ENCODE results near the gene UVRAG. TPM values are rescaled to one million over a fixed set of nuclear protein-coding genes. Genes with fewer than 3 reads are reported as not detected.

The UVRAG gene
- total RNA-seq, 3 donors from 2014 or later (not counting 1 experiment from before 2014, with no cell fraction given): 39.9 to 52.5 (median 41.4) TPM

DNA sequence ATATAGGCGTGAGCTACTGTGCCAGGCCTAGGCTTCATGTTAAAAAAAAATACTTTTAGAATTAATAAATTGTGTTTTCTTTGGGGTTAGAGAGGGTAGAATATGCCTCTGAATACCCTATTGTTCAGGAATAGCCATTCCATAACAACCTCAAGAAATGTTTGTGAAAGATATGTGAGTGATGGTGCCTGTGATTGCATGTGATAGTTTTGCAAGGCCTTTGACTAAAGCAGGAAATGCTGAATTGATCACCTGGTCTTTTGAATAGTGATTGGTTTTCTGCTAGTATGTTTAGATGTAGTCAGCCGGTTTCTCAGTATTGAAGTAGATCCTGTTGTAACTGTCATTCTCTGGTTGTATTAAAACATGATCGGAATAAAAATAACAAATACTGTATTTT is 73.4 kb downstream of the UVRAG start:
- no peaks in the 10 kb centered on the region for H3K36me3 Mint-ChIP-seq
- H3K9me3 Mint-ChIP-seq: no peaks in the 10 kb centered on the region
- ATAC-seq (no peak), DNase-seq (no peak)
- WGBS (ENCODE audit: insufficient coverage): 100% methylated on average over 1 of the region's 3 CpGs
- H3K27me3 Mint-ChIP-seq (ENCODE audit: low read depth in 2 of 2): no peaks in the 10 kb centered on the region
- Histone ChIP-seq H3K36me3 (ENCODE audit: control insufficient read depth, insufficient read depth, low read length) (peaks cover 8% of the 10 kb centered on the region), H3K27ac (ENCODE audit: low read length) (no peak overlapping the region), H3K27me3 (ENCODE audit: control insufficient read depth, insufficient read depth, low read length) (no peaks in the 10 kb centered on the region), H3K4me1 (ENCODE audit: control insufficient read depth, insufficient read depth, low read length) (peaks cover 3% of the 10 kb centered on the region), H3K9me3 (ENCODE audit: control insufficient read depth, insufficient read depth, low read length) (no peaks in the 10 kb centered on the region), H3K4me3 (ENCODE audit: low read length) (no peak overlapping the region)
- H3K27ac Mint-ChIP-seq: no peak overlapping the region
- H3K4me3 Mint-ChIP-seq: no peak overlapping the region
- TF ChIP-seq, protein P1, sequence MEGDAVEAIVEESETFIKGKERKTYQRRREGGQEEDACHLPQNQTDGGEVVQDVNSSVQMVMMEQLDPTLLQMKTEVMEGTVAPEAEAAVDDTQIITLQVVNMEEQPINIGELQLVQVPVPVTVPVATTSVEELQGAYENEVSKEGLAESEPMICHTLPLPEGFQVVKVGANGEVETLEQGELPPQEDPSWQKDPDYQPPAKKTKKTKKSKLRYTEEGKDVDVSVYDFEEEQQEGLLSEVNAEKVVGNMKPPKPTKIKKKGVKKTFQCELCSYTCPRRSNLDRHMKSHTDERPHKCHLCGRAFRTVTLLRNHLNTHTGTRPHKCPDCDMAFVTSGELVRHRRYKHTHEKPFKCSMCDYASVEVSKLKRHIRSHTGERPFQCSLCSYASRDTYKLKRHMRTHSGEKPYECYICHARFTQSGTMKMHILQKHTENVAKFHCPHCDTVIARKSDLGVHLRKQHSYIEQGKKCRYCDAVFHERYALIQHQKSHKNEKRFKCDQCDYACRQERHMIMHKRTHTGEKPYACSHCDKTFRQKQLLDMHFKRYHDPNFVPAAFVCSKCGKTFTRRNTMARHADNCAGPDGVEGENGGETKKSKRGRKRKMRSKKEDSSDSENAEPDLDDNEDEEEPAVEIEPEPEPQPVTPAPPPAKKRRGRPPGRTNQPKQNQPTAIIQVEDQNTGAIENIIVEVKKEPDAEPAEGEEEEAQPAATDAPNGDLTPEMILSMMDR (IDR thresholded peaks at IDR 0.05): no peak
- peaks cover 15 to 25% of the 10 kb centered on the region in 2 donors for H3K4me1 Mint-ChIP-seq
- intact Hi-C loops (cut with micrococcal nuclease): no loop called here

DNA sequence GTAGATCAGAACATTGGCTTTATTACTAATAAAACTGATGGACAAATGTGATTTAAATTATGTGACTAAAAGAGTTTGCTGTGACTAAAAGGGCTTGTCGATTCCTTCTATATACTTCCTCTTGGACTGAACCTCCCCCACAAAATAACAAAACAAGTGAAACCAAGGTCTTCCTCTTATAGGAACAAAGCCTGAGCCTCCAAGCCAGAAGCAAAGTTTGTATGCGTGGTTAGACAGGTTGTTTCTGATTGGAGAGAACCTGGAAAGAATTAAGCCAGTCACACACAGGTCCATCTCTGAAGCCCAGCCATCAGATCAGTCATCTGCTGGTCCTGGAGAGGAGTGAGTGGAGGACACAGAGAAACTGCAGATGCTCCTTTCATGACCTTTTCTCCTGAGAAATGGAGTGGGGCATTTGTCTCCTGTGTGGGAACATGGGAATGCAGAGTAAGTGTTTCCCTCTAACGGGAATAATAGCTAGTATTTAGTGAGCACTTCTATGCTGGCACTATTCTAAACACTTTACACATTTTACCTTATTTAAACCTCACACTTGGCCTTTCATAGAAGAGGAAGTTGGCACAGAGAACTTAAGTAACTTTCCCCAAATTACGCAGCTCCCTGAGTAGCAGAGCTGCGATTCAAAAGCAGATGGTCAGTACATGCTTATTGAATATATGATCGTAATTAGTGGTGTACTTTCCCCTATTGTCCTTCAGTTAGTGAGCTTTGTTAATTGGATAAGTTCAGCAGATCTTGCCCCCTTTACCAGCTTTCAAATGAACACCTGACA is 77.1 kb downstream of the UVRAG start:
- ATAC-seq (no peak), DNase-seq (no peak)
- peaks cover 3% of the 10 kb centered on the region for H3K4me1 ChIP-seq (ENCODE audit: control insufficient read depth, insufficient read depth, low read length)
- Mint-ChIP-seq H3K27me3 (ENCODE audit: low read depth in 2 of 2) (no peaks in the 10 kb centered on the region), H3K9me3 (no peaks in the 10 kb centered on the region), H3K4me1 (peaks cover 7 to 20% of the 10 kb centered on the region in 2 donors), H3K36me3 (no peaks in the 10 kb centered on the region), H3K4me3 (no peak overlapping the region), H3K27ac (peak overlapping the region in 1 of 2 donors; percentile 35)
- H3K27me3 ChIP-seq (ENCODE audit: control insufficient read depth, insufficient read depth, low read length): no peaks in the 10 kb centered on the region
- intact Hi-C loops (cut with micrococcal nuclease): no loop called here
- TF ChIP-seq, protein P1 (IDR thresholded peaks at IDR 0.05): no peak
- 46% methylated on average over 5 of the region's 6 CpGs for WGBS (ENCODE audit: insufficient coverage)
- no peaks in the 10 kb centered on the region for H3K9me3 ChIP-seq (ENCODE audit: control insufficient read depth, insufficient read depth, low read length)
- peaks cover 8% of the 10 kb centered on the region for H3K36me3 ChIP-seq (ENCODE audit: control insufficient read depth, insufficient read depth, low read length)
- no peak overlapping the region for H3K4me3 ChIP-seq (ENCODE audit: low read length)
- peak overlapping the region; percentile 52 for H3K27ac ChIP-seq (ENCODE audit: low read length)

DNA sequence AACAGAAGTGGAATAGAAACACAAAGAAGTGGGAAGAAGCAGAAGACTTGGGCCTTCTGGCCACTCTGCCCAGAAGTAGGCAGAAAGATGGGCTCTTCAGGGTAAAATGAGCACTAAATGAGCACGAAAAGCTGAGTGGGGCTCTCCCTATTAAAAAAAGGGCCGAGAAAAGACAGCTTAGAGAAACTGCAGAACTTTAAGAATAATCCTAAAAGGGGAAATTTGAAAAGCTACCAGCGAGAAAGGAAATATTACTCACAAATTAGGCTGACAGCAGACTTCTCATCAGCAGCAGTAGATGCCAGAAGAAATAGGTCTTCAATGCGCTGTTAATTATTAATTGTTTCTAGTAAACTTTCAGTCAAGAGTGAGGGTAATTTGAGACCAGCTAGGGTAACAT is 78.2 kb downstream of the UVRAG start:
- Mint-ChIP-seq H3K27me3 (ENCODE audit: low read depth in 2 of 2) (no peaks in the 10 kb centered on the region), H3K9me3 (no peaks in the 10 kb centered on the region), H3K36me3 (no peaks in the 10 kb centered on the region), H3K4me3 (no peak overlapping the region), H3K27ac (no peak overlapping the region), H3K4me1 (peaks cover 7 to 20% of the 10 kb centered on the region in 2 donors)
- intact Hi-C loops (cut with micrococcal nuclease): no loop called here
- H3K36me3 ChIP-seq (ENCODE audit: control insufficient read depth, insufficient read depth, low read length): peaks cover 8% of the 10 kb centered on the region
- 64% methylated on average over 3 of the region's 4 CpGs for WGBS (ENCODE audit: insufficient coverage)
- no peaks in the 10 kb centered on the region for H3K27me3 ChIP-seq (ENCODE audit: control insufficient read depth, insufficient read depth, low read length)
- no peak overlapping the region for H3K27ac ChIP-seq (ENCODE audit: low read length)
- DNase-seq (no peak), ATAC-seq (no peak)
- TF ChIP-seq, protein P1 (IDR thresholded peaks at IDR 0.05): no peak
- H3K4me3 ChIP-seq (ENCODE audit: low read length): no peak overlapping the region
- H3K4me1 ChIP-seq (ENCODE audit: control insufficient read depth, insufficient read depth, low read length): peaks cover 3% of the 10 kb centered on the region
- H3K9me3 ChIP-seq (ENCODE audit: control insufficient read depth, insufficient read depth, low read length): no peaks in the 10 kb centered on the region

Data from natural killer cell (primary cell).